IMR-90 (cell line): ENCODE data around the gene FEZ2. TPM values are rescaled to one million over a fixed set of nuclear protein-coding genes. Genes with fewer than 3 reads are reported as not detected.

Experiments used
- ATAC-seq: fragments of 200-7000 bp; cut with Tn5 transposase; 2 replicates; pipeline ENCODE4 v1.9.1; 2020; ENCODE audit warnings: low read depth, mild to moderate bottlenecking, moderate library complexity
- BruUV-seq: library from RNA; stranded (reverse); fragments of 400-500 nt; replicated peaks from 2 replicates; lab custom pipeline; 2021; lab: Mats Ljungman, UMichigan
- CTCF ChIA-PET: fragments of 300-600 bp; formaldehyde crosslinking; extraction: SDS; loops from one replicate; lab custom pipeline; 2021; ENCODE audit warnings: antibody characterized with exemption; lab: Yijun Ruan, JAX
- POLR2A ChIA-PET: fragments of 300-600 bp; sonication (Branson Sonifier 250); formaldehyde crosslinking; loops from one replicate; lab custom pipeline; 2022; ENCODE audit warnings: antibody characterized with exemption; ENCODE audit not compliant: unreplicated experiment; lab: Charles Lee
- DNase-seq: peaks from one replicate; pipeline ENCODE4 v3.0.0; 2013
- H2AFZ ChIP-seq: replicated peaks from 2 replicates; pipeline ENCODE3; 2013; ENCODE audit warnings: low read length, mild to moderate bottlenecking; ENCODE audit not compliant: poor library complexity
- H2AK5ac ChIP-seq: 2 replicates; pipeline ENCODE4 v1.6.1; 2013; ENCODE audit warnings: low read depth, low read length, inconsistent platforms
- H2AK9ac ChIP-seq: replicated peaks from 2 replicates; pipeline ENCODE3; 2013; ENCODE audit warnings: mild to moderate bottlenecking, low read depth, low read length, moderate library complexity; ENCODE audit not compliant: poor library complexity
- H2BK120ac ChIP-seq: 2 replicates; pipeline ENCODE4 v1.6.1; 2013; ENCODE audit warnings: low read depth, low read length, inconsistent platforms
- H2BK15ac ChIP-seq: 3 replicates; pipeline ENCODE4 v1.6.1; 2013; ENCODE audit warnings: low read depth, low read length, inconsistent platforms
- H2BK20ac ChIP-seq: 2 replicates; pipeline ENCODE4 v1.6.1; 2013; ENCODE audit warnings: low read depth, mild to moderate bottlenecking, inconsistent platforms, low read length, moderate library complexity
- H2BK5ac ChIP-seq: 2 replicates; pipeline ENCODE4 v1.6.1; 2013; ENCODE audit warnings: mild to moderate bottlenecking, low read depth, low read length, inconsistent platforms; ENCODE audit not compliant: poor library complexity, severe bottlenecking
- H3K14ac ChIP-seq: replicated peaks from 2 replicates; pipeline ENCODE4 v1.6.1; 2013; ENCODE audit warnings: low read depth, low read length, inconsistent platforms
- H3K18ac ChIP-seq: 2 replicates; pipeline ENCODE4 v1.6.1; 2013; ENCODE audit warnings: low read depth, low read length, control low read depth
- H3K23ac ChIP-seq: 2 replicates; pipeline ENCODE4 v1.6.1; 2013; ENCODE audit warnings: low read depth, low read length, inconsistent platforms
- H3K27ac ChIP-seq: 2 replicates; pipeline ENCODE4 v1.5.1; 2013; ENCODE audit warnings: mild to moderate bottlenecking, control low read depth, low read length; ENCODE audit not compliant: insufficient read depth
- H3K27me3 ChIP-seq: 2 replicates; pipeline ENCODE4 v1.6.1; 2013; ENCODE audit warnings: low read length; ENCODE audit not compliant: control insufficient read depth, insufficient read depth
- H3K36me3 ChIP-seq: 2 replicates; pipeline ENCODE4 v1.6.1; 2013; ENCODE audit warnings: low read length, mixed read lengths; ENCODE audit not compliant: control insufficient read depth, insufficient read depth
- H3K4ac ChIP-seq: 2 replicates; pipeline ENCODE4 v1.6.1; 2013; ENCODE audit warnings: low read depth, low read length, inconsistent platforms
- H3K4me1 ChIP-seq: 2 replicates; pipeline ENCODE4 v1.6.1; 2013; ENCODE audit warnings: low read length, mixed read lengths; ENCODE audit not compliant: control insufficient read depth, insufficient read depth
- H3K4me2 ChIP-seq: 2 replicates; pipeline ENCODE4 v1.6.1; 2013; ENCODE audit warnings: low read depth, mild to moderate bottlenecking, control low read depth, low read length, moderate library complexity
- H3K4me3 ChIP-seq: 2 replicates; pipeline ENCODE4 v1.5.1; 2013; ENCODE audit warnings: low read depth, mild to moderate bottlenecking, control low read depth, low read length, moderate library complexity; ENCODE audit not compliant: insufficient read depth
- H3K56ac ChIP-seq: 2 replicates; pipeline ENCODE4 v1.6.1; 2013; ENCODE audit warnings: low read length, inconsistent platforms; ENCODE audit not compliant: insufficient read depth; ENCODE audit errors: extremely low read depth
- H3K79me1 ChIP-seq, 2 experiments: 2 replicates each; pipeline ENCODE4 v1.6.1; 2013; ENCODE audit warnings: low read length in 2 of 2, inconsistent platforms in 1 of 2, low read depth in 1 of 2
- H3K9ac ChIP-seq: 2 replicates; pipeline ENCODE4 v1.6.1; 2013; ENCODE audit warnings: low read depth, low read length, control low read depth
- H3K9me1 ChIP-seq: 2 replicates; pipeline ENCODE4 v1.6.1; 2013; ENCODE audit warnings: low read length, inconsistent platforms; ENCODE audit not compliant: insufficient read depth
- H3K9me3 ChIP-seq: 2 replicates; pipeline ENCODE4 v1.6.1; 2013; ENCODE audit warnings: low read length; ENCODE audit not compliant: control insufficient read depth, insufficient read depth
- H4K20me1 ChIP-seq: 2 replicates; pipeline ENCODE4 v1.6.1; 2013; ENCODE audit warnings: low read length, inconsistent platforms; ENCODE audit not compliant: insufficient read depth
- H4K5ac ChIP-seq: 2 replicates; pipeline ENCODE4 v1.6.1; 2013; ENCODE audit warnings: mild to moderate bottlenecking, low read depth, low read length, control low read depth
- H4K8ac ChIP-seq, 2 experiments: 2 replicates each; pipeline ENCODE4 v1.6.1; 2013; ENCODE audit warnings: low read depth in 2 of 2, low read length in 2 of 2, control low read depth in 1 of 2, inconsistent platforms in 1 of 2
- H4K91ac ChIP-seq: 2 replicates; pipeline ENCODE4 v1.6.1; 2013; ENCODE audit warnings: low read depth, low read length, inconsistent platforms; ENCODE audit not compliant: insufficient read depth
- BHLHE40 ChIP-seq: fragments of 150-350 bp; IDR thresholded peaks from 2 replicates; pipeline ENCODE4 v1.6.1; 2016; ENCODE audit warnings: mild to moderate bottlenecking, low read depth, low read length
- CEBPB ChIP-seq: IDR thresholded peaks from 2 replicates; pipeline ENCODE4 v1.6.1; 2012; ENCODE audit warnings: low read depth, low read length, improper control_type of control experiment
- CHD1 ChIP-seq: IDR thresholded peaks from 2 replicates; pipeline ENCODE4 v1.6.1; 2012; ENCODE audit warnings: low read depth, low read length, improper control_type of control experiment
- FOS ChIP-seq: fragments of 150-350 bp; IDR thresholded peaks from 2 replicates; pipeline ENCODE4 v1.6.1; 2016; ENCODE audit warnings: low read depth, low read length
- MAFK ChIP-seq: IDR thresholded peaks from 2 replicates; pipeline ENCODE4 v1.6.1; 2012; ENCODE audit warnings: low read depth, low read length, improper control_type of control experiment
- MAZ ChIP-seq: IDR thresholded peaks from 2 replicates; pipeline ENCODE4 v1.6.1; 2012; ENCODE audit warnings: low read depth, mild to moderate bottlenecking, low read length, improper control_type of control experiment, moderate library complexity, borderline replicate concordance
- MXI1 ChIP-seq: IDR thresholded peaks from 2 replicates; pipeline ENCODE4 v1.6.1; 2012; ENCODE audit warnings: low read depth, mild to moderate bottlenecking, low read length, moderate library complexity, borderline replicate concordance
- NFE2L2 ChIP-seq: fragments of 150-350 bp; IDR thresholded peaks from 2 replicates; pipeline ENCODE4 v1.6.1; 2016; ENCODE audit warnings: low read depth, mild to moderate bottlenecking, low read length
- POLR2A ChIP-seq: IDR thresholded peaks from 2 replicates; pipeline ENCODE4 v1.6.1; 2012; ENCODE audit warnings: mild to moderate bottlenecking, low read depth, low read length
- RAD21 ChIP-seq: IDR thresholded peaks from 2 replicates; pipeline ENCODE4 v1.6.1; 2012; ENCODE audit warnings: low read length, improper control_type of control experiment
- RCOR1 ChIP-seq: IDR thresholded peaks from 2 replicates; pipeline ENCODE4 v1.6.1; 2012; ENCODE audit warnings: mild to moderate bottlenecking, low read length, improper control_type of control experiment; ENCODE audit not compliant: insufficient replicate concordance
- SMC3 ChIP-seq: fragments of 150-350 bp; IDR thresholded peaks from 2 replicates; pipeline ENCODE4 v1.6.1; 2016; ENCODE audit warnings: low read depth, mild to moderate bottlenecking, antibody characterized with exemption, low read length, moderate library complexity
- WGBS, 2 experiments: methylation state at CpG; one replicate each; pipeline versions ENCODE4 v1.1.5 to v1.1.7; 2013; ENCODE audit warnings: missing lambda C conversion rate in 2 of 2; ENCODE audit not compliant: insufficient read length in 1 of 2; ENCODE audit errors: extremely low coverage in 2 of 2; 5-methylcytosine and 5-hydroxymethylcytosine counted together
- dilution Hi-C: fragments of 300-500 bp; cut with HindIII; formaldehyde crosslinking; loops from one replicate; pipeline ENCODE4 v1.14.3; 2018; ENCODE audit warnings: low sequenced_read_pairs; ENCODE audit not compliant: unreplicated experiment
- in situ Hi-C: fragments of 300-500 bp; cut with MboI; formaldehyde crosslinking; loops from 3 replicates; pipeline ENCODE4 v1.14.3; 2019; ENCODE audit warnings: low sequenced_read_pairs, inconsistent platforms, mixed read lengths
- intact Hi-C: fragments of 100-400 bp; cut with micrococcal nuclease; formaldehyde crosslinking; loops from 2 replicates; pipeline ENCODE4 v1.10.0; 2022
- polyA plus RNA-seq, 3 experiments: library from polyadenylated mRNA; depleted of rRNA; stranded (reverse); fragments of >200 nt; gene quantifications; 2 replicates each; pipeline ENCODE4 v1.2.3, GENCODE V29; 2012; ENCODE audit warnings: low replicate concordance in 1 of 3
- total RNA-seq: library from RNA; depleted of rRNA; stranded (reverse); fragments of >200 nt; gene quantifications from 2 replicates; pipeline ENCODE4 v1.2.3, GENCODE V29; 2012
- TF ChIP-seq, protein P1 (sequence below): fragments of 150-350 bp; IDR thresholded peaks from 2 replicates; pipeline ENCODE4 v1.6.1; 2017; ENCODE audit warnings: mild to moderate bottlenecking, antibody characterized with exemption, low read length, low read depth
- TF ChIP-seq, protein P2 (sequence below): fragments of 150-350 bp; IDR thresholded peaks from 2 replicates; pipeline ENCODE4 v1.6.1; 2016; ENCODE audit warnings: low read depth, mild to moderate bottlenecking, low read length, moderate library complexity, borderline replicate concordance

Gene FEZ2
- total and polyA plus RNA-seq, 2 of the 4 experiments (the other 2 are of a cell fraction) = 19.4 to 31.6 TPM

DNA sequence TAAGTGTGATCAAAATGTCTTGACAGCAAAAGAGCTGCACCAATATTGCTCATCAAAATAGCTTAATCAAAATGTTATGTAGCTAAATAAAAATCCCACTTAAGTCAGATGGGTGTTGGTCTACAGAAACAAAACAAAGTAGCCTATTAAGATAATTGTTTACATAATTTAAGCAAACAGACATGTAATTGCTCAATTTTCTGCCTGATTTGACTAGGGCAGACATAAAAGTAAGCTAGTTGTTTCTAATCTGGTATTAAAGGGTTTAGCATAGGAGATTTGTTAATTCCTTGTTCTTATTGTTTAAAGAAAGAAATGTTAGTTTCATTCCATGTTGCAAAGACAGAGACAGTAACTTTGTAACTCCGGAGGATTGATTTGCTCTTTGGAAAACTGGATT lies 11.5 kb upstream of the FEZ2 start:
- no CpG with 5 or more reads among the region's 1 CpG for WGBS, 2 experiments
- H3K18ac ChIP-seq = peak overlapping the region; percentile 4; the same call in 1 of the 2 replicates
- H3K14ac ChIP-seq = no peak overlapping the region
- H3K4me3 ChIP-seq = no peak overlapping the region
- H3K9me1 ChIP-seq = no peaks in the 10 kb centered on the region
- H3K27ac ChIP-seq = peak overlapping the region; percentile 5; the same call in 1 of the 2 replicates
- H4K5ac ChIP-seq = no peak overlapping the region
- dilution Hi-C loops (no loop called here), intact Hi-C loops (no loop called here), in situ Hi-C loops (no loop called here)
- no peaks in the 10 kb centered on the region for H3K36me3 ChIP-seq
- H4K91ac ChIP-seq = no peak overlapping the region
- H2AK9ac ChIP-seq = no peak overlapping the region
- no peak overlapping the region for H2BK120ac ChIP-seq
- H2BK15ac ChIP-seq = no peak overlapping the region
- H2AFZ ChIP-seq = no peak overlapping the region
- no peak overlapping the region for H3K4me2 ChIP-seq
- DNase-seq (no peak), ATAC-seq (no peak)
- H2BK5ac ChIP-seq = no peak overlapping the region
- no peaks in the 10 kb centered on the region for H3K79me1 ChIP-seq
- H3K9me3 ChIP-seq = no peaks in the 10 kb centered on the region
- no peak overlapping the region for H3K4ac ChIP-seq
- H3K23ac ChIP-seq = no peak overlapping the region
- peaks cover 9% of the 10 kb centered on the region for H3K4me1 ChIP-seq
- BruUV-seq = no TSS peak
- no peak overlapping the region for H3K56ac ChIP-seq
- H4K8ac ChIP-seq = no peak overlapping the region
- no peak overlapping the region for H2BK20ac ChIP-seq
- TF ChIP-seq SMC3 = no peak
- TF ChIP-seq CEBPB = no peak
- TF ChIP-seq MAZ = no peak
- no peak for TF ChIP-seq FOS
- TF ChIP-seq, protein P1, sequence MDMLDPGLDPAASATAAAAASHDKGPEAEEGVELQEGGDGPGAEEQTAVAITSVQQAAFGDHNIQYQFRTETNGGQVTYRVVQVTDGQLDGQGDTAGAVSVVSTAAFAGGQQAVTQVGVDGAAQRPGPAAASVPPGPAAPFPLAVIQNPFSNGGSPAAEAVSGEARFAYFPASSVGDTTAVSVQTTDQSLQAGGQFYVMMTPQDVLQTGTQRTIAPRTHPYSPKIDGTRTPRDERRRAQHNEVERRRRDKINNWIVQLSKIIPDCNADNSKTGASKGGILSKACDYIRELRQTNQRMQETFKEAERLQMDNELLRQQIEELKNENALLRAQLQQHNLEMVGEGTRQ = no peak
- TF ChIP-seq CHD1 = no peak
- TF ChIP-seq MAFK = no peak
- no peak for TF ChIP-seq RAD21
- TF ChIP-seq, protein P2, sequence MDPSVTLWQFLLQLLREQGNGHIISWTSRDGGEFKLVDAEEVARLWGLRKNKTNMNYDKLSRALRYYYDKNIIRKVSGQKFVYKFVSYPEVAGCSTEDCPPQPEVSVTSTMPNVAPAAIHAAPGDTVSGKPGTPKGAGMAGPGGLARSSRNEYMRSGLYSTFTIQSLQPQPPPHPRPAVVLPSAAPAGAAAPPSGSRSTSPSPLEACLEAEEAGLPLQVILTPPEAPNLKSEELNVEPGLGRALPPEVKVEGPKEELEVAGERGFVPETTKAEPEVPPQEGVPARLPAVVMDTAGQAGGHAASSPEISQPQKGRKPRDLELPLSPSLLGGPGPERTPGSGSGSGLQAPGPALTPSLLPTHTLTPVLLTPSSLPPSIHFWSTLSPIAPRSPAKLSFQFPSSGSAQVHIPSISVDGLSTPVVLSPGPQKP = no peak
- no peak for TF ChIP-seq POLR2A
- TF ChIP-seq NFE2L2 = no peak
- no peak for TF ChIP-seq BHLHE40
- TF ChIP-seq RCOR1 = no peak
- TF ChIP-seq MXI1 = no peak
- no peaks in the 10 kb centered on the region for H3K27me3 ChIP-seq
- ChIA-PET POLR2A (interaction anchor here (1.1 kb wide), 1 partner anchor 12 kb away, joined by 3 read pairs; the partner anchor contains the start of gene FEZ2), CTCF (interaction anchor here (0.6 kb wide), 1 partner anchor 284 kb away, joined by 5 read pairs; no protein-coding TSS in a partner anchor)
- H2AK5ac ChIP-seq = no peak overlapping the region
- H4K20me1 ChIP-seq = no peaks in the 10 kb centered on the region
- no peak overlapping the region for H3K9ac ChIP-seq
